ENCODE measurements around the gene MEX3D. TPM values are rescaled to one million over a fixed set of nuclear protein-coding genes. Genes with fewer than 3 reads are reported as not detected.
"Not testable (repeated sequence)": the region's sequence is repeated elsewhere in the genome, so short reads cannot be mapped to it uniquely, and the experiment has no call there.

The MEX3D gene
- total and polyA plus RNA-seq, 2 donors (not counting 1 experiment from before 2014, with no cell fraction given), result 5.3 to 33.0 TPM

GRCh38 chr19:1533510-1534150 lies 34.5 kb downstream of the MEX3D start:
- Histone ChIP-seq H3K4me3 (replicated peaks in 1 of 4; ENCODE audit: control extremely low read depth in 1 of 4, insufficient read depth in 1 of 4, low read depth in 3 of 4, low read length in 4 of 4) (no peak overlapping the region), H3K79me2 (ENCODE audit: control insufficient read depth, insufficient read depth, low read length) (no peaks in the 10 kb centered on the region), H2AFZ (ENCODE audit: low read length) (no peak overlapping the region), H3K27ac (ENCODE audit: insufficient read depth, low read length) (no peak overlapping the region), H3K9ac (ENCODE audit: insufficient read depth, low read length) (no peak overlapping the region), H3K27me3 (ENCODE audit: control insufficient read depth, insufficient read depth, low read length) (no peaks in the 10 kb centered on the region), H3K4me2 (ENCODE audit: extremely low read depth, insufficient read depth, low read length) (no peak overlapping the region), H3K9me3 (ENCODE audit: control insufficient read depth, insufficient read depth, low read depth, low read length) (no peaks in the 10 kb centered on the region), H3K4me1 (ENCODE audit: control insufficient read depth, extremely low read depth, insufficient read depth, low read length) (no peaks in the 10 kb centered on the region), H3K36me3 (ENCODE audit: control insufficient read depth, insufficient read depth, low read length) (no peaks in the 10 kb centered on the region), H4K20me1 (ENCODE audit: control insufficient read depth, extremely low read depth, insufficient read depth, low read length) (no peaks in the 10 kb centered on the region)
- TF ChIP-seq CTCF (conservative IDR thresholded peaks at IDR 0.05 in 1 of 2, IDR thresholded peaks at IDR 0.05 in 1 of 2; ENCODE audit: low read depth in 1 of 2, low read length in 2 of 2) (no peak), EZH2 (IDR thresholded peaks at IDR 0.05; ENCODE audit: low read length, missing control alignments) (no peak)
- no peak for DNase-seq (ENCODE audit: low read depth in 2 of 2)

GRCh38 chr19:1532003-1532402 lies 36.1 kb downstream of the MEX3D start:
- H4K20me1 ChIP-seq (ENCODE audit: control insufficient read depth, extremely low read depth, insufficient read depth, low read length), result no peaks in the 10 kb centered on the region
- no peak overlapping the region for H3K4me2 ChIP-seq (ENCODE audit: extremely low read depth, insufficient read depth, low read length)
- no peak overlapping the region for H2AFZ ChIP-seq (ENCODE audit: low read length)
- DNase-seq (ENCODE audit: low read depth in 2 of 2), result no peak
- no peaks in the 10 kb centered on the region for H3K4me1 ChIP-seq (ENCODE audit: control insufficient read depth, extremely low read depth, insufficient read depth, low read length)
- no peaks in the 10 kb centered on the region for H3K36me3 ChIP-seq (ENCODE audit: control insufficient read depth, insufficient read depth, low read length)
- no peaks in the 10 kb centered on the region for H3K9me3 ChIP-seq (ENCODE audit: control insufficient read depth, insufficient read depth, low read depth, low read length)
- TF ChIP-seq CTCF (conservative IDR thresholded peaks at IDR 0.05 in 1 of 2, IDR thresholded peaks at IDR 0.05 in 1 of 2; ENCODE audit: low read depth in 1 of 2, low read length in 2 of 2), result no peak
- TF ChIP-seq EZH2 (IDR thresholded peaks at IDR 0.05; ENCODE audit: low read length, missing control alignments), result no peak
- H3K9ac ChIP-seq (ENCODE audit: insufficient read depth, low read length), result no peak overlapping the region
- H3K27ac ChIP-seq (ENCODE audit: insufficient read depth, low read length), result no peak overlapping the region
- H3K79me2 ChIP-seq (ENCODE audit: control insufficient read depth, insufficient read depth, low read length), result no peaks in the 10 kb centered on the region
- H3K4me3 ChIP-seq (replicated peaks in 1 of 4; ENCODE audit: control extremely low read depth in 1 of 4, insufficient read depth in 1 of 4, low read depth in 3 of 4, low read length in 4 of 4), result no peak overlapping the region
- H3K27me3 ChIP-seq (ENCODE audit: control insufficient read depth, insufficient read depth, low read length), result no peaks in the 10 kb centered on the region

GRCh38 chr19:1531587-1531986 lies 36.5 kb downstream of the MEX3D start:
- Histone ChIP-seq H3K4me1 (ENCODE audit: control insufficient read depth, extremely low read depth, insufficient read depth, low read length) (no peaks in the 10 kb centered on the region), H3K27me3 (ENCODE audit: control insufficient read depth, insufficient read depth, low read length) (no peaks in the 10 kb centered on the region), H3K4me2 (ENCODE audit: extremely low read depth, insufficient read depth, low read length) (no peak overlapping the region), H3K9me3 (ENCODE audit: control insufficient read depth, insufficient read depth, low read depth, low read length) (no peaks in the 10 kb centered on the region), H2AFZ (ENCODE audit: low read length) (no peak overlapping the region), H3K27ac (ENCODE audit: insufficient read depth, low read length) (no peak overlapping the region), H3K36me3 (ENCODE audit: control insufficient read depth, insufficient read depth, low read length) (no peaks in the 10 kb centered on the region), H3K4me3 (replicated peaks in 1 of 4; ENCODE audit: control extremely low read depth in 1 of 4, insufficient read depth in 1 of 4, low read depth in 3 of 4, low read length in 4 of 4) (no peak overlapping the region), H3K9ac (ENCODE audit: insufficient read depth, low read length) (no peak overlapping the region), H3K79me2 (ENCODE audit: control insufficient read depth, insufficient read depth, low read length) (no peaks in the 10 kb centered on the region), H4K20me1 (ENCODE audit: control insufficient read depth, extremely low read depth, insufficient read depth, low read length) (no peaks in the 10 kb centered on the region)
- DNase-seq (ENCODE audit: low read depth in 2 of 2), result no peak
- TF ChIP-seq CTCF (conservative IDR thresholded peaks at IDR 0.05 in 1 of 2, IDR thresholded peaks at IDR 0.05 in 1 of 2; ENCODE audit: low read depth in 1 of 2, low read length in 2 of 2) (no peak), EZH2 (IDR thresholded peaks at IDR 0.05; ENCODE audit: low read length, missing control alignments) (no peak)

GRCh38 chr19:1530856-1531255 lies 37.3 kb downstream of the MEX3D start:
- H3K79me2 ChIP-seq (ENCODE audit: control insufficient read depth, insufficient read depth, low read length); H3K9ac ChIP-seq (ENCODE audit: insufficient read depth, low read length); H3K4me1 ChIP-seq (ENCODE audit: control insufficient read depth, extremely low read depth, insufficient read depth, low read length); H4K20me1 ChIP-seq (ENCODE audit: control insufficient read depth, extremely low read depth, insufficient read depth, low read length); DNase-seq (ENCODE audit: low read depth in 2 of 2); H3K36me3 ChIP-seq (ENCODE audit: control insufficient read depth, insufficient read depth, low read length); H3K4me3 ChIP-seq (replicated peaks in 1 of 4; ENCODE audit: control extremely low read depth in 1 of 4, insufficient read depth in 1 of 4, low read depth in 3 of 4, low read length in 4 of 4); H2AFZ ChIP-seq (ENCODE audit: low read length); H3K27me3 ChIP-seq (ENCODE audit: control insufficient read depth, insufficient read depth, low read length); H3K9me3 ChIP-seq (ENCODE audit: control insufficient read depth, insufficient read depth, low read depth, low read length); H3K27ac ChIP-seq (ENCODE audit: insufficient read depth, low read length); H3K4me2 ChIP-seq (ENCODE audit: extremely low read depth, insufficient read depth, low read length): not testable (repeated sequence)

Data from fibroblast of lung (primary cell).